Testis (tissue), 3 donors: Measurements from ENCODE around the gene CDH2. TPM values are rescaled to one million over a fixed set of nuclear protein-coding genes. Genes with fewer than 3 reads are reported as not detected.

Experiments
- DNase-seq: peaks from one replicate; pipeline ENCODE4 v3.0.0-alpha.2; 2019
- H3K27ac ChIP-seq, 2 donors: fragments of 200-600 bp; sonication (generic); one replicate each; pipeline ENCODE4 v1.5.1; 2019
- H3K27me3 ChIP-seq: fragments of 200-600 bp; sonication (generic); one replicate; pipeline ENCODE4 v1.5.1; 2019
- H3K36me3 ChIP-seq: fragments of 200-600 bp; sonication (generic); one replicate; pipeline ENCODE4 v1.5.1; 2017; ENCODE audit warnings: low read depth; ENCODE audit errors: missing control alignments
- H3K4me1 ChIP-seq: fragments of 200-600 bp; sonication (generic); one replicate; pipeline ENCODE4 v1.5.1; 2019
- H3K4me3 ChIP-seq, 2 donors: fragments of 200-600 bp; sonication (generic); one replicate each; pipeline ENCODE4 v1.5.1; 2017 to 2019
- H3K9me3 ChIP-seq: fragments of 200-600 bp; sonication (generic); one replicate; pipeline ENCODE4 v1.5.1; 2017
- CTCF ChIP-seq, 3 experiments: fragments of 450-650 bp in 2 of 3; fragments of 200-600 bp in 1 of 3; sonication (generic) in 1 of 3; IDR thresholded peaks; one replicate each; pipeline ENCODE4 v1.5.1; 2016 to 2019; ENCODE audit warnings: antibody characterized with exemption in 3 of 3, mild to moderate bottlenecking in 2 of 3, moderate library complexity in 1 of 3
- POLR2A ChIP-seq: fragments of 450-650 bp; IDR thresholded peaks from one replicate; pipeline ENCODE4 v1.6.1; 2017; ENCODE audit warnings: antibody characterized with exemption, mild to moderate bottlenecking, moderate library complexity
- WGBS, 2 donors: methylation state at CpG; one replicate each; pipeline ENCODE4 v1.1.5; 2018; 5-methylcytosine and 5-hydroxymethylcytosine counted together
- intact Hi-C: fragments of 100-400 bp; cut with DNase I; formaldehyde crosslinking; loops from one replicate; pipeline ENCODE4 v1.15.1; 2023; ENCODE audit warnings: low total_unique reads
- polyA plus RNA-seq: library from polyadenylated mRNA; stranded (reverse); fragments of 350-450 nt; fragmentation: Illumina TruSeq; extraction: RNeasy Lipid Tissue Mini Kit (QIAGEN cat#74804); gene quantifications from one replicate; pipeline ENCODE4 v1.2.3, GENCODE V29; 2014; ENCODE audit warnings: low read depth, low replicate concordance; ENCODE audit not compliant: insufficient read depth
- total RNA-seq, 2 donors: library from RNA; depleted of rRNA; stranded (reverse); fragments of >200 nt; gene quantifications; one replicate each; pipeline ENCODE4 v1.2.3, GENCODE V29; 2016

CDH2 gene
- total and polyA plus RNA-seq, 3 donors from 2014 or later, result 98.6 to 165 (median 128) TPM

DNA sequence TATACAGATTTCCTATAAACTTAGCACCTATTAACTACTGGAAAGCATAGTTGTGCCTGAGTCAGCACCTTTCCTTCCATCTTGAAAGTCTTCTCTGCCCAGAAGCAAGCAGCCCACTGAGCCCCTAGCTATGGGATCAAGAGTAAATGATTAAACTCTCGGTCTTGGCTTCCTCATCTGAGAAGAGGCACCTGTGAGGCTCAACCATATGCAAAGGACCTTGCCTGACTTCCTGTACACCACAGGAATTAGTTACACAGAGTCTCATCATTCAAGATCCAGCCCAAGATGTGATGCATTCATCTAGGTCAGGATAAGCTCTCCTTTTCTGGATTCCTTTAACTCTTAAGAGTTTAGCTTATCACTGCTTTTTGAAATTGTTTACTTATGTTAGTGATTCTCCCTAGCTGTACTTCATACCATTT lies 96.0 kb downstream of the CDH2 start:
- WGBS, 2 donors, result 75 to 86% methylated on average over 1 of the region's 1 CpG
- intact Hi-C loops, result no loop called here

DNA sequence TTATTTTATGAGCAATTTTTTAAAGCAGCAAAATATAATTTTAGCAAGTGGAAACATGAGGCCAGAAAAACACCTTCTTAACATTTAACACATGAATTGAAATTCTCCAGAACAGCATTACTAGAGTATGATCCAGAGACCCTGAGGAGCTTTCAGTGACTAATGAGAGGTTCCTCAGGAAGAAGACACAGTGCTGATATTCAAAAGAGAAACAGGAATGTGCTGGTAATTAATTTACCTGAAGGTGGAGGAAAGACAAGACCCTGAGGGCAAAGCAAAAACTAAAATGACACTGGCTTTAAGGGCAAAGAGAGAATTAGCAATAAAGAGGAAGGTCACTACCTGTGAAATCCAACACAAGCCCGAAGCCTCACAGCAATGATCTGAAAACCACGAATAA lies 97.0 kb downstream of the CDH2 start:
- Histone ChIP-seq H3K4me1 (peaks cover 16% of the 10 kb centered on the region), H3K9me3 (no peaks in the 10 kb centered on the region), H3K27ac (no peak overlapping the region), H3K36me3 (no peaks in the 10 kb centered on the region), H3K4me3 (no peak overlapping the region), H3K27me3 (no peaks in the 10 kb centered on the region)
- 58 to 96% methylated on average over 2 of the region's 2 CpGs for WGBS, 2 donors
- DNase-seq, result no peak
- intact Hi-C loops, result no loop called here
- TF ChIP-seq CTCF (IDR thresholded peaks at IDR 0.05), result no peak

More for the DNA sequence above, 96.0 kb downstream of the CDH2 start:
- no peak overlapping the region for H3K27ac ChIP-seq
- H3K27me3 ChIP-seq, result no peaks in the 10 kb centered on the region
- no peaks in the 10 kb centered on the region for H3K9me3 ChIP-seq
- no peaks in the 10 kb centered on the region for H3K36me3 ChIP-seq
- H3K4me1 ChIP-seq, result peaks cover 16% of the 10 kb centered on the region
- no peak overlapping the region for H3K4me3 ChIP-seq
- TF ChIP-seq CTCF (IDR thresholded peaks at IDR 0.05) (no peak), POLR2A (no peak)
- DNase-seq, result no peak

DNA sequence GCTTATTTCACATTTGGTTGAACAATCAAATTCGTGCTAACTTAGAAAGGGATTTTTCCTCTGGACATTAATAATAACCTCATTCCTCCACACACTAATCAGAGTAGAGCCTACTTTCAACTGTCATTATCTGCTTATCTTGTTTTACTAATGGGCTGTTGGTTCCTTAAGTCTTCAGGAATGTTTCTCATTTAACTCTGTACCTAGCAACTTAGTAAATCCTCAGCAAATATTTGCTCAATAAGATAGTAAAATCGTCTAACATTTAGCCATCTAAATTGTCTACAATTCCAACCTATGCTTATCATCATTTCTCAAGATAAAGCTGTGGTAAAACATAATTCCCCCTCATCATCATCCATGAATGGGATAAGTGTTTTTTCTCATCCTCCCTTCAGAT lies 98.1 kb downstream of the CDH2 start:
- DNase-seq, result no peak
- peak overlapping the region in 1 of 2 donors; percentile 24 for H3K27ac ChIP-seq
- H3K27me3 ChIP-seq, result no peaks in the 10 kb centered on the region
- intact Hi-C loops, result no loop called here
- no peak overlapping the region for H3K4me3 ChIP-seq
- no peaks in the 10 kb centered on the region for H3K9me3 ChIP-seq
- TF ChIP-seq CTCF (IDR thresholded peaks at IDR 0.05), result no peak
- TF ChIP-seq POLR2A, result no peak
- no peaks in the 10 kb centered on the region for H3K36me3 ChIP-seq
- 31 to 40% methylated on average over 2 of the region's 2 CpGs for WGBS, 2 donors
- H3K4me1 ChIP-seq, result peaks cover 17% of the 10 kb centered on the region

- 68 to 79% methylated on average over 4 of the region's 4 CpGs for WGBS, 2 donors
- TF ChIP-seq POLR2A (no peak), CTCF (IDR thresholded peaks at IDR 0.05) (no peak)
- H3K27me3 ChIP-seq, result no peaks in the 10 kb centered on the region
These were observed 98.6 kb downstream of the CDH2 start for GRCh38 chr18:28078298-28078697.

DNA sequence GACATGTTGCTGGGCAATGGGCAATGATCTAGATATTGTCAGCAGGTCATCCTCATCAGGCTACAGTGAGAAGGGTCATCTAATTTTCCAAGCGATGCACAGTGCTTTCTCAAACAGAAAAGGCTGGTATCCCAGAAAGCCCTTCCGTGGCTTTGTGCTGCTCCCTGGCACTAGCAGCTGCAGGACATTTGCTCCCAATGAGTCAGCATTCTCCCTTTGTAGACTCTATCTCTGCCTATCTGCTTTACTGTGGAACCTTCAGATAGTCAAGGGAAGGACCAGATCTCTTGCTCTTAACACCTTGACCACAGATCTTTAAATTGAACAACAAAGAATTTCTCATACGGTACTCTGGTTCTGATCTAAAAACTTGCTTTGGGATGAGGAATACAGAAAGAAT lies 101.4 kb downstream of the CDH2 start:
- Histone ChIP-seq H3K36me3 (no peaks in the 10 kb centered on the region), H3K9me3 (no peaks in the 10 kb centered on the region), H3K27me3 (no peaks in the 10 kb centered on the region), H3K27ac (no peak overlapping the region), H3K4me1 (peaks cover 23% of the 10 kb centered on the region), H3K4me3 (no peak overlapping the region)
- intact Hi-C loops, result no loop called here
- WGBS, 2 donors, result 64 to 85% methylated on average over 3 of the region's 3 CpGs
- no peak for DNase-seq
- TF ChIP-seq POLR2A (no peak), CTCF (IDR thresholded peaks at IDR 0.05) (no peak)

More at GRCh38 chr18:28078298-28078697, 98.6 kb downstream of the CDH2 start:
- H3K36me3 ChIP-seq, result no peaks in the 10 kb centered on the region
- H3K9me3 ChIP-seq, result no peaks in the 10 kb centered on the region
- peaks cover 23% of the 10 kb centered on the region for H3K4me1 ChIP-seq
- no peak for DNase-seq
- intact Hi-C loops, result no loop called here
- peak overlapping the region; percentile 16 to 24 for H3K27ac ChIP-seq
- H3K4me3 ChIP-seq, result no peak overlapping the region
